Neutrophil (primary cell): Measurements from ENCODE around the gene CLEC11A.
"Not testable (repeated sequence)": the region's sequence is repeated elsewhere in the genome, so short reads cannot be mapped to it uniquely, and the experiment has no call there.

Experiments used
- H3K27ac ChIP-seq: fragments of 200-600 bp; sonication (generic); 2 replicates; pipeline ENCODE4 v1.5.1; 2016; ENCODE audit warnings: mild to moderate bottlenecking, moderate library complexity
- H3K27me3 ChIP-seq: fragments of 200-600 bp; sonication (generic); 2 replicates; pipeline ENCODE4 v1.6.0; 2016; ENCODE audit warnings: mild to moderate bottlenecking
- H3K36me3 ChIP-seq: fragments of 200-600 bp; sonication (generic); 2 replicates; pipeline ENCODE4 v1.5.1; 2017
- H3K4me1 ChIP-seq, 2 experiments: fragments of 200-600 bp in 1 of 2; sonication (generic) in 1 of 2; 1 replicate in 1 of 2; 2 replicates in 1 of 2; pipeline versions ENCODE4 v1.5.1 to v1.6.1; 2013 to 2016; ENCODE audit warnings: low read depth in 1 of 2, low read length in 1 of 2, mild to moderate bottlenecking in 1 of 2, moderate library complexity in 1 of 2; ENCODE audit not compliant: control insufficient read depth in 1 of 2, insufficient read depth in 1 of 2
- H3K4me3 ChIP-seq, 2 experiments: fragments of 200-600 bp in 1 of 2; sonication (generic) in 1 of 2; 1 replicate in 1 of 2; 2 replicates in 1 of 2; pipeline ENCODE4 v1.5.1; 2013 to 2016; ENCODE audit warnings: low read depth in 1 of 2, low read length in 1 of 2, mild to moderate bottlenecking in 1 of 2, moderate library complexity in 1 of 2
- H3K9me3 ChIP-seq: fragments of 200-600 bp; sonication (generic); 2 replicates; pipeline ENCODE4 v1.5.1; 2016
- CTCF ChIP-seq: fragments of 200-600 bp; sonication (generic); IDR thresholded peaks from 2 replicates; pipeline ENCODE4 v1.5.1; 2016; ENCODE audit warnings: antibody characterized with exemption

CLEC11A gene

GRCh38 chr19:50750010-50750409, 26.8 kb downstream of the CLEC11A start:
- H3K4me1 ChIP-seq: no peaks in the 10 kb centered on the region
- H3K27me3 ChIP-seq: peaks cover 11% of the 10 kb centered on the region
- no peaks in the 10 kb centered on the region for H3K36me3 ChIP-seq
- no peak overlapping the region for H3K4me3 ChIP-seq
- H3K27ac ChIP-seq: no peak overlapping the region
- H3K9me3 ChIP-seq: no peaks in the 10 kb centered on the region
- TF ChIP-seq CTCF: no peak

DNA sequence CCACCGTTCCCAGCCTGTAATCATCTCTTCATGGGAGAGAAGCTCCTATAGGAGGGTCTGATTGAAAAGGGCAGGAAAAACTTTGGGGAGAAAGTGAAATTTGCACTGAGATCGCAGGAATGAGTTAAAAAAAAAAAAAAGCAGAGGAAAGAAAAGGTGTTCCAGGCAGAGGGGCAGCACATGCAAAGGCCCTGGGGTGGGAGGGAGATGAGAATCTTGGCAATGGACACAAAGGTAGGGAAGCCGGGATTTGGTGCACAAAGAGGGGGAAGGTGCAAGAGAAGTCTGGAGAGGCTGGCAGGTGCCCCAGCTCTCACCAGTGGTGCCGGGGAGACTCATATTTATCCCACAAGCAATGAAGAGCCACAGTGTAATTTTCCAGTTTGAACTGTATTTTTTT, 30.7 kb downstream of the CLEC11A start:
- H3K9me3 ChIP-seq: no peaks in the 10 kb centered on the region
- TF ChIP-seq CTCF: no peak
- no peaks in the 10 kb centered on the region for H3K4me1 ChIP-seq
- no peaks in the 10 kb centered on the region for H3K36me3 ChIP-seq
- no peak overlapping the region for H3K4me3 ChIP-seq
- no peak overlapping the region for H3K27ac ChIP-seq
- peaks cover 8% of the 10 kb centered on the region for H3K27me3 ChIP-seq

GRCh38 chr19:50756244-50756643, 33.1 kb downstream of the CLEC11A start:
- not testable (repeated sequence) for H3K4me3 ChIP-seq, H3K4me1 ChIP-seq, H3K27me3 ChIP-seq, H3K9me3 ChIP-seq, H3K27ac ChIP-seq, H3K36me3 ChIP-seq

DNA sequence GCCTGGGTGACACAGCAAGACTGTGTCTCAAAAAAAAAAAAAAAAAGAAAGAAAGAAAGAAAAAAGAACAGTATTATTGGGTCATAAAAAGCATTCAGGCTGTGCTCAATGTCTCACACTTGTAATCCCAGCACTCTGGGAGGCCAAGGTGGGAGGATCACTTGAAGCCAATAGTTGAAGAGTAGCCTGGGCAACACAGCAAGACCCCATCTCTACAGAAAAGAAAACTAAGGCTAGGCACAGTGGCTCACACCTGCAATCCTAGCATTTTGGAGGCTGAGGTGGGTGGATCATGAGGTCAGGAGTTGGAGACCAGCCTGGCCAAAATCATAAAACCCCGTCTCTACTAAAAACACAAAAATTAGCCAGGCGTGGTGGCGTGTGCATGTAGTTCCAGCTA, 34.5 kb downstream of the CLEC11A start:
- not testable (repeated sequence) for H3K27me3 ChIP-seq, H3K36me3 ChIP-seq, H3K4me1 ChIP-seq, H3K4me3 ChIP-seq, H3K27ac ChIP-seq, H3K9me3 ChIP-seq

- H3K4me1 ChIP-seq, H3K4me3 ChIP-seq, H3K27ac ChIP-seq, H3K36me3 ChIP-seq, H3K27me3 ChIP-seq, H3K9me3 ChIP-seq: not testable (repeated sequence)
These were observed 35.9 kb downstream of the CLEC11A start for GRCh38 chr19:50759076-50759475.

- no peak overlapping the region for H3K27ac ChIP-seq
- H3K9me3 ChIP-seq: no peaks in the 10 kb centered on the region
- H3K4me1 ChIP-seq: no peaks in the 10 kb centered on the region
- peaks cover 2% of the 10 kb centered on the region for H3K27me3 ChIP-seq
- no peak overlapping the region for H3K4me3 ChIP-seq
- no peak for TF ChIP-seq CTCF
- H3K36me3 ChIP-seq: no peaks in the 10 kb centered on the region
These were observed 36.7 kb downstream of the CLEC11A start for GRCh38 chr19:50759886-50760285.

DNA sequence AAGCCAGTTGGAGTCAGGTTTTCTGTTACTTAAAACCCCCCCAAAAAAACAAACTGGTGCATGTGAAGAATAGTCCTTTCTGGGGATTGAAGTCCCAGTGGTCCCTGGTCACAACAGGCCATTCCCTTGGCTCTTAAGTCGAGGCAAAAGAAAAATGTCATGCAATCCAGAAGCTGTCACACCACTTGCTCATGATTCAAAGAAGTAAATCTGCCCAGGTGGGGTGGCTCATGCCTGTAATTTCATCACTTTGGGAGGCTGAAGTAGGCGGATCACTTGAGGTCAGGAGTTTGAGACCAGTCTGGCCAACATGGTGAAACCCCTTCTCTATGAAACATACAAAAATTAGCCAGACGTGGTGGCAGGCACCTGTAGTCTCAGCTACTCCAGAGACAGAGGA, 38.3 kb downstream of the CLEC11A start:
- not testable (repeated sequence) for H3K9me3 ChIP-seq, H3K4me1 ChIP-seq, H3K27ac ChIP-seq, H3K27me3 ChIP-seq, H3K36me3 ChIP-seq, H3K4me3 ChIP-seq

DNA sequence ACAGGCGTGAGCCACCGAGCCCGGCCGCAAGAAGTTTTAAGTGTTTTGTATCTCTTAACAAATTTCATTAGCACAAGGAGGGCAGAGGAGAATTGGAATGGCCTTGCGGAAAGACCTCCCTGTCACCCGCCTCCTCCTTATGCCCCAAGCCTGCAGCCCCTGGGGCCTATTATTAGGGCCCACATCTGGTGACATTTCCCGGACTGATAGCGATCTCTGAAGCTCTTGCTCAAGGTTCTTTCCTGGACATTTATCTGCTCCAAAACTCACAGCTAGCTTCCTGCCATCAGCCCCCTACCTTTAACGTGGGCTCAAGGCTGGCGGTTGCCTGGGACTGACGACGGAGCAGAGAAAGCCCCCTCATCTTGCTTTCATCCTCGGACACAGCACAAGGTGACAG, 40.4 kb downstream of the CLEC11A start:
- not testable (repeated sequence) for H3K4me1 ChIP-seq, H3K36me3 ChIP-seq, H3K27me3 ChIP-seq, H3K4me3 ChIP-seq, H3K27ac ChIP-seq, H3K9me3 ChIP-seq
